Right atrium auricular region (tissue), 2 donors: Measurements from ENCODE around the gene KRTAP4-3. TPM values are rescaled to one million over a fixed set of nuclear protein-coding genes. Genes with fewer than 3 reads are reported as not detected.
"Not testable (repeated sequence)": the region's sequence is repeated elsewhere in the genome, so short reads cannot be mapped to it uniquely, and the experiment has no call there.

Experiments used
- DNase-seq: peaks from one replicate; pipeline ENCODE4 v3.0.0-alpha.2; 2019; ENCODE audit warnings: low spot score
- H3K27ac ChIP-seq, 2 donors: fragments of 200-600 bp; sonication (generic); 1 replicate in 1 of 2; 2 replicates in 1 of 2; pipeline ENCODE4 v1.5.1; 2016 to 2019
- H3K27me3 ChIP-seq, 2 donors: fragments of 200-600 bp; sonication (generic); one replicate each; pipeline versions ENCODE4 v1.5.1 to v1.6.0; 2017 to 2019
- H3K36me3 ChIP-seq: fragments of 200-600 bp; sonication (generic); one replicate; pipeline ENCODE4 v1.5.1; 2016
- H3K4me1 ChIP-seq, 2 donors: fragments of 200-600 bp; sonication (generic); one replicate each; pipeline versions ENCODE4 v1.5.1 to v1.6.0; 2017 to 2019
- H3K4me3 ChIP-seq, 2 donors: fragments of 200-600 bp; sonication (generic); 1 replicate in 1 of 2; 2 replicates in 1 of 2; pipeline ENCODE4 v1.5.1; 2017 to 2019; ENCODE audit warnings: mild to moderate bottlenecking in 1 of 2, moderate library complexity in 1 of 2
- H3K9me3 ChIP-seq, 2 donors: fragments of 200-600 bp; sonication (generic); one replicate each; pipeline ENCODE4 v1.5.1; 2019
- CTCF ChIP-seq, 2 donors: fragments of 200-600 bp; sonication (generic); IDR thresholded peaks; one replicate each; pipeline ENCODE4 v1.5.1; 2019; ENCODE audit warnings: antibody characterized with exemption in 2 of 2
- total RNA-seq, 2 donors: library from RNA; depleted of rRNA; stranded (reverse); fragments of >200 nt; gene quantifications; one replicate each; pipeline ENCODE4 v1.1.0, GENCODE V29; 2016

Gene KRTAP4-3
- total RNA-seq, 2 donors from 2014 or later, result not detected

GRCh38 chr17:41141361-41141760 is 26.7 kb downstream of the KRTAP4-3 start:
- Histone ChIP-seq H3K27ac (no peak overlapping the region), H3K9me3 (peaks cover 0 to 13% of the 10 kb centered on the region in 2 donors), H3K27me3 (no peaks in the 10 kb centered on the region), H3K4me3 (no peak overlapping the region), H3K4me1 (no peaks in the 10 kb centered on the region), H3K36me3 (no peaks in the 10 kb centered on the region)
- TF ChIP-seq CTCF (IDR thresholded peaks at IDR 0.05), result no peak
- DNase-seq, result no peak

- no peaks in the 10 kb centered on the region for H3K4me1 ChIP-seq
- no peak for DNase-seq
- no peaks in the 10 kb centered on the region for H3K36me3 ChIP-seq
- no peak for TF ChIP-seq CTCF (IDR thresholded peaks at IDR 0.05)
- no peaks in the 10 kb centered on the region for H3K27me3 ChIP-seq
- no peak within 1 kb of the TSS for H3K4me3 ChIP-seq
- H3K9me3 ChIP-seq, result peaks cover 0 to 13% of the 10 kb centered on the region in 2 donors
- no peak within 1 kb of the TSS for H3K27ac ChIP-seq
Observed at GRCh38 chr17:41140360-41141131, 27.5 kb downstream of the KRTAP4-3 start, which contains the start of gene KRTAP4-6. TSS of gene KRTAP4-6 (minus strand) at chr17:41140544. CDS start at chr17:41140487, 57 bp downstream.

- H3K27me3 ChIP-seq, H3K36me3 ChIP-seq, H3K4me3 ChIP-seq, DNase-seq, H3K4me1 ChIP-seq, H3K27ac ChIP-seq: not testable (repeated sequence)
- H3K9me3 ChIP-seq, result peaks cover 0 to 13% of the 10 kb centered on the region in 2 donors
Observed at GRCh38 chr17:41139865-41140264, 28.2 kb downstream of the KRTAP4-3 start.

GRCh38 chr17:41133880-41134735 is 33.9 kb downstream of the KRTAP4-3 start:
- no peak overlapping the region for H3K4me3 ChIP-seq
- H3K36me3 ChIP-seq, result no peaks in the 10 kb centered on the region
- no peaks in the 10 kb centered on the region for H3K4me1 ChIP-seq
- no peaks in the 10 kb centered on the region for H3K9me3 ChIP-seq
- TF ChIP-seq CTCF (IDR thresholded peaks at IDR 0.05), result no peak
- DNase-seq, result no peak
- H3K27ac ChIP-seq, result no peak overlapping the region
- H3K27me3 ChIP-seq, result no peaks in the 10 kb centered on the region

- no peak for DNase-seq
- H3K27me3 ChIP-seq, result no peaks in the 10 kb centered on the region
- no peak for TF ChIP-seq CTCF (IDR thresholded peaks at IDR 0.05)
Observed at GRCh38 chr17:41131979-41132378, 36.0 kb downstream of the KRTAP4-3 start.

GRCh38 chr17:41127371-41127770 is 40.6 kb downstream of the KRTAP4-3 start:
- Histone ChIP-seq H3K4me3 (no peak overlapping the region), H3K36me3 (no peaks in the 10 kb centered on the region), H3K9me3 (no peaks in the 10 kb centered on the region), H3K27me3 (no peaks in the 10 kb centered on the region), H3K4me1 (no peaks in the 10 kb centered on the region), H3K27ac (no peak overlapping the region)
- TF ChIP-seq CTCF (IDR thresholded peaks at IDR 0.05), result no peak
- DNase-seq, result no peak

More at GRCh38 chr17:41131979-41132378, 36.0 kb downstream of the KRTAP4-3 start:
- Histone ChIP-seq H3K27ac (no peak overlapping the region), H3K4me3 (no peak overlapping the region), H3K36me3 (no peaks in the 10 kb centered on the region), H3K9me3 (no peaks in the 10 kb centered on the region), H3K4me1 (no peaks in the 10 kb centered on the region)
